UCSD-AML1 (cell line): ENCODE data around the gene HS6ST2.

ENCODE experiments used
- DNase-seq: peaks from one replicate; lab custom pipeline; 2025; ENCODE audit not compliant: unreplicated experiment; lab: John Stamatoyannopoulos, UW

The HS6ST2 gene

GRCh38 chrX:132807411-132808030, 150.9 kb downstream of the HS6ST2 start:
- no peak for DNase-seq

GRCh38 chrX:132802033-132802432, 156.4 kb downstream of the HS6ST2 start:
- no peak for DNase-seq

GRCh38 chrX:132795181-132795580, 163.2 kb downstream of the HS6ST2 start:
- DNase-seq, result no peak

- DNase-seq, result no peak
Observed at GRCh38 chrX:132791714-132792113, 166.7 kb downstream of the HS6ST2 start.

- DNase-seq, result no peak
Observed at GRCh38 chrX:132790329-132790728, 168.1 kb downstream of the HS6ST2 start.

GRCh38 chrX:132786217-132786616, 172.2 kb downstream of the HS6ST2 start:
- no peak for DNase-seq

GRCh38 chrX:132778917-132779316, 179.5 kb downstream of the HS6ST2 start:
- DNase-seq, result no peak

- no peak for DNase-seq
Observed at GRCh38 chrX:132776486-132777210, 181.8 kb downstream of the HS6ST2 start.

GRCh38 chrX:132775263-132775823, 183.1 kb downstream of the HS6ST2 start:
- DNase-seq, result no peak

GRCh38 chrX:132774010-132774714, 184.3 kb downstream of the HS6ST2 start:
- DNase-seq, result no peak

GRCh38 chrX:132769609-132770008, 188.8 kb downstream of the HS6ST2 start:
- DNase-seq, result no peak

GRCh38 chrX:132766452-132766851, 192.0 kb downstream of the HS6ST2 start:
- DNase-seq, result no peak

GRCh38 chrX:132763528-132763927, 194.9 kb downstream of the HS6ST2 start:
- DNase-seq, result no peak

- DNase-seq, result no peak
Observed at GRCh38 chrX:132758759-132759158, 199.7 kb downstream of the HS6ST2 start.

GRCh38 chrX:132757066-132757623, 201.3 kb downstream of the HS6ST2 start:
- no peak for DNase-seq

GRCh38 chrX:132756439-132756838, 202.0 kb downstream of the HS6ST2 start:
- no peak for DNase-seq

- DNase-seq, result no peak
Observed at GRCh38 chrX:132751063-132751690, 207.3 kb downstream of the HS6ST2 start.

- DNase-seq, result no peak
Observed at GRCh38 chrX:132750331-132751062, 207.9 kb downstream of the HS6ST2 start.

- no peak for DNase-seq
Observed at GRCh38 chrX:132749406-132749805, 209.0 kb downstream of the HS6ST2 start.

- DNase-seq, result no peak
Observed at GRCh38 chrX:132748909-132749308, 209.5 kb downstream of the HS6ST2 start.
